Skeletal muscle satellite cell (primary cell): ENCODE data around the gene SLC22A15. TPM values are rescaled to one million over a fixed set of nuclear protein-coding genes. Genes with fewer than 3 reads are reported as not detected.
A peak's percentile ranks its signal among the peaks of the same experiment; 100 is the strongest.

Source experiments
- H3K27me3 ChIP-seq: 2 replicates; pipeline ENCODE4 v1.7.0; 2013; ENCODE audit warnings: low read length; ENCODE audit not compliant: control insufficient read depth, insufficient read depth
- H3K36me3 ChIP-seq: 2 replicates; pipeline ENCODE4 v1.7.0; 2013; ENCODE audit warnings: mild to moderate bottlenecking, control low read depth, low read length; ENCODE audit not compliant: insufficient read depth
- H3K4me1 ChIP-seq: 2 replicates; pipeline ENCODE4 v1.7.0; 2013; ENCODE audit warnings: low read length; ENCODE audit not compliant: control insufficient read depth, insufficient read depth
- H3K4me2 ChIP-seq: 2 replicates; pipeline ENCODE4 v1.7.0; 2013; ENCODE audit warnings: mild to moderate bottlenecking, low read length
- H3K4me3 ChIP-seq: 2 replicates; pipeline ENCODE4 v1.7.0; 2013; ENCODE audit warnings: low read length
- H3K9ac ChIP-seq: 2 replicates; pipeline ENCODE4 v1.7.0; 2013; ENCODE audit warnings: mild to moderate bottlenecking, low read depth, low read length, moderate library complexity
- H3K9me3 ChIP-seq: replicated peaks from 2 replicates; pipeline ENCODE4 v1.7.0; 2013; ENCODE audit warnings: mild to moderate bottlenecking, control low read depth, low read length
- total RNA-seq: library from RNA; depleted of rRNA; stranded (reverse); fragments of >200 nt; gene quantifications from 2 replicates; pipeline ENCODE4 v1.2.3, GENCODE V29; 2012; rRNA removed

SLC22A15 gene
- total RNA-seq: 4.2 and 7.4 TPM in 2 replicates

GRCh38 chr1:115976062-115976920, at the start of gene SLC22A15:
SLC22A15 (plus strand) TSS chr1:115976513; CDS start chr1:115976628, 115 bp downstream.
- H3K27me3 ChIP-seq: no peaks in the 10 kb centered on the region
- H3K36me3 ChIP-seq: no peaks in the 10 kb centered on the region
- peak within 1 kb of the TSS; percentile 85 for H3K9ac ChIP-seq
- peaks cover 16% of the 10 kb centered on the region for H3K4me1 ChIP-seq
- no peaks in the 10 kb centered on the region for H3K9me3 ChIP-seq
- H3K4me2 ChIP-seq: peak within 1 kb of the TSS; percentile 94
- H3K4me3 ChIP-seq: peak within 1 kb of the TSS; percentile 81

GRCh38 chr1:115927971-115928370, 48.3 kb upstream of the SLC22A15 start:
- no peaks in the 10 kb centered on the region for H3K36me3 ChIP-seq
- H3K9ac ChIP-seq: no peak overlapping the region
- no peak overlapping the region for H3K4me2 ChIP-seq
- H3K9me3 ChIP-seq: no peaks in the 10 kb centered on the region
- peaks cover 4% of the 10 kb centered on the region for H3K27me3 ChIP-seq
- no peak overlapping the region for H3K4me3 ChIP-seq
- H3K4me1 ChIP-seq: no peaks in the 10 kb centered on the region

- H3K4me2 ChIP-seq: peak overlapping the region; percentile 13
- no peak overlapping the region for H3K4me3 ChIP-seq
- H3K9me3 ChIP-seq: no peaks in the 10 kb centered on the region
- no peak overlapping the region for H3K9ac ChIP-seq
- no peaks in the 10 kb centered on the region for H3K4me1 ChIP-seq
- no peaks in the 10 kb centered on the region for H3K27me3 ChIP-seq
- no peaks in the 10 kb centered on the region for H3K36me3 ChIP-seq
Measured at GRCh38 chr1:115929881-115930280, 46.4 kb upstream of the SLC22A15 start.

GRCh38 chr1:115933625-115934024, 42.7 kb upstream of the SLC22A15 start:
- no peak overlapping the region for H3K4me3 ChIP-seq
- no peaks in the 10 kb centered on the region for H3K27me3 ChIP-seq
- no peak overlapping the region for H3K9ac ChIP-seq
- no peaks in the 10 kb centered on the region for H3K36me3 ChIP-seq
- H3K4me2 ChIP-seq: no peak overlapping the region
- no peaks in the 10 kb centered on the region for H3K9me3 ChIP-seq
- no peaks in the 10 kb centered on the region for H3K4me1 ChIP-seq

GRCh38 chr1:115939455-115939854, 36.9 kb upstream of the SLC22A15 start:
- H3K9ac ChIP-seq: no peak overlapping the region
- peaks cover 4% of the 10 kb centered on the region for H3K27me3 ChIP-seq
- H3K4me3 ChIP-seq: no peak overlapping the region
- no peaks in the 10 kb centered on the region for H3K9me3 ChIP-seq
- H3K4me2 ChIP-seq: no peak overlapping the region
- no peaks in the 10 kb centered on the region for H3K4me1 ChIP-seq
- H3K36me3 ChIP-seq: no peaks in the 10 kb centered on the region

GRCh38 chr1:115946116-115946515, 30.2 kb upstream of the SLC22A15 start:
- Histone ChIP-seq H3K4me1 (peaks cover 3% of the 10 kb centered on the region), H3K4me2 (no peak overlapping the region), H3K36me3 (no peaks in the 10 kb centered on the region), H3K27me3 (peaks cover 4% of the 10 kb centered on the region), H3K9me3 (no peaks in the 10 kb centered on the region), H3K4me3 (no peak overlapping the region), H3K9ac (no peak overlapping the region)

- Histone ChIP-seq H3K9me3 (no peaks in the 10 kb centered on the region), H3K4me1 (peaks cover 3% of the 10 kb centered on the region), H3K4me2 (no peak overlapping the region), H3K9ac (no peak overlapping the region), H3K36me3 (no peaks in the 10 kb centered on the region), H3K27me3 (peaks cover 3% of the 10 kb centered on the region), H3K4me3 (no peak overlapping the region)
Measured at GRCh38 chr1:115949156-115949555, 27.2 kb upstream of the SLC22A15 start.

- Histone ChIP-seq H3K9ac (no peak overlapping the region), H3K4me2 (no peak overlapping the region), H3K9me3 (no peaks in the 10 kb centered on the region), H3K4me3 (no peak overlapping the region), H3K36me3 (no peaks in the 10 kb centered on the region), H3K4me1 (peaks cover 3% of the 10 kb centered on the region), H3K27me3 (no peaks in the 10 kb centered on the region)
Measured at GRCh38 chr1:115951560-115951959, 24.8 kb upstream of the SLC22A15 start.

- H3K4me1 ChIP-seq: peaks cover 3% of the 10 kb centered on the region
- no peak overlapping the region for H3K4me2 ChIP-seq
- H3K9ac ChIP-seq: no peak overlapping the region
- no peaks in the 10 kb centered on the region for H3K27me3 ChIP-seq
- no peaks in the 10 kb centered on the region for H3K9me3 ChIP-seq
- H3K36me3 ChIP-seq: no peaks in the 10 kb centered on the region
- no peak overlapping the region for H3K4me3 ChIP-seq
Measured at GRCh38 chr1:115952547-115952946, 23.8 kb upstream of the SLC22A15 start.

GRCh38 chr1:115953180-115953579, 23.1 kb upstream of the SLC22A15 start:
- Histone ChIP-seq H3K36me3 (no peaks in the 10 kb centered on the region), H3K27me3 (no peaks in the 10 kb centered on the region), H3K9ac (no peak overlapping the region), H3K4me3 (no peak overlapping the region), H3K4me2 (no peak overlapping the region), H3K9me3 (no peaks in the 10 kb centered on the region), H3K4me1 (peaks cover 3% of the 10 kb centered on the region)

GRCh38 chr1:115954684-115955083, 21.6 kb upstream of the SLC22A15 start:
- H3K9me3 ChIP-seq: no peaks in the 10 kb centered on the region
- H3K4me1 ChIP-seq: no peaks in the 10 kb centered on the region
- no peak overlapping the region for H3K4me2 ChIP-seq
- H3K36me3 ChIP-seq: no peaks in the 10 kb centered on the region
- no peak overlapping the region for H3K9ac ChIP-seq
- H3K4me3 ChIP-seq: no peak overlapping the region
- peaks cover 2% of the 10 kb centered on the region for H3K27me3 ChIP-seq

- no peaks in the 10 kb centered on the region for H3K9me3 ChIP-seq
- H3K4me3 ChIP-seq: no peak overlapping the region
- no peak overlapping the region for H3K9ac ChIP-seq
- H3K4me2 ChIP-seq: no peak overlapping the region
- no peaks in the 10 kb centered on the region for H3K36me3 ChIP-seq
- H3K27me3 ChIP-seq: peaks cover 2% of the 10 kb centered on the region
- H3K4me1 ChIP-seq: no peaks in the 10 kb centered on the region
Measured at GRCh38 chr1:115955228-115955627, 21.1 kb upstream of the SLC22A15 start.
